Stimulated activated effector memory CD8-positive, alpha-beta T cell treated with anti-CD3 and anti-CD28 coated beads, Interleukin-12 subunit alpha, Interleukin-12 subunit beta, amount 100 ng/mL, for 72 hours (primary cell): Measurements from ENCODE around the gene TALDO1.

Experiments used
- ATAC-seq: fragments of 150-1000 bp; cut with Tn5 transposase; 2 replicates; pipeline ENCODE4 v1.10.0; 2021
- DNase-seq, 2 donors: peaks; one replicate each; pipeline ENCODE4 v3.0.0; 2021 to 2022; ENCODE audit warnings: low spot score in 2 of 2
- H3K27ac Mint-ChIP-seq: one replicate; pipeline ENCODE4 v1.8.0; 2022; ENCODE audit warnings: mild to moderate bottlenecking, mixed read lengths
- H3K36me3 Mint-ChIP-seq: one replicate; pipeline ENCODE4 v1.8.0; 2022; ENCODE audit warnings: mild to moderate bottlenecking, mixed read lengths
- H3K4me1 Mint-ChIP-seq: one replicate; pipeline ENCODE4 v1.8.0; 2022; ENCODE audit warnings: mixed read lengths
- H3K4me3 Mint-ChIP-seq: one replicate; pipeline ENCODE4 v1.8.0; 2022; ENCODE audit warnings: mild to moderate bottlenecking, mixed read lengths
- H3K9me3 Mint-ChIP-seq: one replicate; pipeline ENCODE4 v1.8.0; 2022; ENCODE audit warnings: mixed read lengths

The TALDO1 gene

DNA sequence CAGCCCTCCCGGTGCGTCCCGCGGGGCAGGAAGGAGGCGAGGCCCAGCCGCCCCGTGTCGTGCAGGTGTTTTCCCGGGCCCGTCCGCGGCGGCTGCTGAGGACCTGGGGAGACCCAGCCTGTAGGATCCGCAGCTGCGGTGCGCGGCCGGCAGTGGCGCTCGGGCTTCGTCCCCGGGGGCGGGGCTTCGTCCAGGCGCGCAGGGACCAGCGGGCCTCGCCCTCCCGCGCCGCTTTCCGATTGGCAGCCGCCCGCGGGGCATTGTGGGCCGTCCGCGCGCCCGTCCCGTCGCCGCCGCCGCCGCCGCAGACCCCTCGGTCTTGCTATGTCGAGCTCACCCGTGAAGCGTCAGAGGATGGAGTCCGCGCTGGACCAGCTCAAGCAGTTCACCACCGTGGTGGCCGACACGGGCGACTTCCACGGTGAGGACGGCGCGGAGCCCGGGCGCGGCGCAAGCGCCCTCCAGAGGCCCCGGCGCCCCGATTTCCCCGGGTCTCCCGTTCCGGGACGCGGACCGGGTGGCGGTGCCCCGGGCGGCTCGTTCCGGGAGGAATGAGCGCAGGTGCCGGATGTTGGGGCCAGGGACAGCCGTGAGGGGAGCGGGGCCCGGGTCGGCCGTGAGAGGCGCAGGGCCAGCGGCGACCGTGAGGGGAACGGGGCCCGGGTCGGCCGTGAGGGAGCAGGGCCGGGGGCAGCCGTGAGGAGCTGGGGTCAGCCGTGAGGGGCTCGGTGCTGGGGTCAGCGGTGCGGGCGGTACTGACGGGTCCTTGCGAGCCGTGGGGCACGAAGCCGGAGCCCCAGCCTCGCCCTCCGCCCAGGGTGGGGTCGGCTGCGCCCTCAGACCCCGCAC is at the start of gene TALDO1:
Gene TALDO1, plus strand, starts transcription at position 307 of the 849 bp plus-strand sequence. Its CDS starts 18 bp downstream, at position 325.
- Mint-ChIP-seq H3K4me3 (peak within 1 kb of the TSS; percentile 77), H3K27ac (peak within 1 kb of the TSS; percentile 80), H3K9me3 (no peaks in the 10 kb centered on the region), H3K36me3 (peaks cover 12% of the 10 kb centered on the region), H3K4me1 (peaks cover 17% of the 10 kb centered on the region)
- ATAC-seq, result peak; percentile 95
- peak; percentile 87 to 94 for DNase-seq

DNA sequence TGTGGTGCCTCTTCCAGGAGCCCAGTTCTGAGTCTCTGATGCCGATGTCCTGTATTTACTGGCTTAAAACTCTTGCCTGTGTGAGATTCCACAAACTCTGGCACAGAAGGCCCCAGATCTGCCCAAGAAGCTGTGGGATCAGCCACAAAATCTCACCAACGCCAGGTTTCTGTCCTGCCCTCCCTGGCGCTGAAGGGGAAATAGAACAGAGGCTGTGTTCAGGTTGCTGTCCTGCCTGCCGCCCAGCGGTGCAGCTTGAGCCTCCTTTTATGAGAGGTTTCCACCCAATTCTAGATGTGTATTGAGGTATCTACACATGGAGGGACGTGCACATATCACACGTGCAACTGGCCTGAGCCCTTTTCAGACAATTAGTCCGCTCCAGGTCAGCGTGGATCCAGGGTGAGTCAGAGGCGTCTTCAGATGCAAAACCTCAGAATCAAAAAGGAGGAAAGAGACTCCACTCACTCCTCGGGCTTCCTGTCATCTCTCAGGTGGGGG is 49.4 kb upstream of the TALDO1 start:
- H3K9me3 Mint-ChIP-seq, result no peaks in the 10 kb centered on the region
- peak overlapping the region; percentile 85 for H3K4me3 Mint-ChIP-seq
- no peak for DNase-seq
- peaks cover 29% of the 10 kb centered on the region for H3K36me3 Mint-ChIP-seq
- H3K4me1 Mint-ChIP-seq, result peaks cover 31% of the 10 kb centered on the region
- ATAC-seq, result no peak
- H3K27ac Mint-ChIP-seq, result peak overlapping the region; percentile 43

DNA sequence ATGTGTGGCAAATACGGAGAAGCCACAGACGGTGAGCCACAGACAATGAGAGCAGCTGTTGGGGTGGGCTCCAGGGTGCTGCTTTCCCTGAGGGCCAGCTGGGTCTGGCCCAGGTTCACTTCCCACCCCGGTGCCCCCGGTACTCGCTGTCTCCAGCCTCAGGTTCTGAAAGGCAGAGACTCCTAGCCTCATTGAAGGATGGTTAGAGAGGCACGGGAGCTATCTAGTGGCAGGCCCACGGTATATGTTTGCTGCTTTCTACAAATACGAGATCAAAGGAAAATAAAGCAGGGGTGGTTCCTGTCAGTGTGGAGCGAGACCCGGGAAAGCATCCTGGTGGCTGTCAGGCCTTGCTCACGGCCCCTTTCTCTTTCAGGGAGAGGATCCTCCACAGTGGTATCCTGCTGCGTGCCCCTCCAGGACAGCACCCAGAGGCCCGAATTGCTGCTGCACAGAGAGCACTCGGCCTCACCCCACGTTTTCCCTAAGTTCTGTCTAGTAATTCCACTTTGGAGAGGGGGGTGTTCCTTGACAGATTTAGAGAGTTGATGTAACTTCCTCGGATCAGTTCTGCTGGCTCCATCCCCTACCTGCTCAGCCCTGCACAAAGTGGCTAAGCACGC is 48.7 kb upstream of the TALDO1 start:
- H3K4me1 Mint-ChIP-seq, result peaks cover 23% of the 10 kb centered on the region
- DNase-seq (no peak), ATAC-seq (no peak)
- H3K36me3 Mint-ChIP-seq, result peaks cover 24% of the 10 kb centered on the region
- H3K9me3 Mint-ChIP-seq, result no peaks in the 10 kb centered on the region
- H3K4me3 Mint-ChIP-seq, result no peak overlapping the region
- peak overlapping the region; percentile 43 for H3K27ac Mint-ChIP-seq

DNA sequence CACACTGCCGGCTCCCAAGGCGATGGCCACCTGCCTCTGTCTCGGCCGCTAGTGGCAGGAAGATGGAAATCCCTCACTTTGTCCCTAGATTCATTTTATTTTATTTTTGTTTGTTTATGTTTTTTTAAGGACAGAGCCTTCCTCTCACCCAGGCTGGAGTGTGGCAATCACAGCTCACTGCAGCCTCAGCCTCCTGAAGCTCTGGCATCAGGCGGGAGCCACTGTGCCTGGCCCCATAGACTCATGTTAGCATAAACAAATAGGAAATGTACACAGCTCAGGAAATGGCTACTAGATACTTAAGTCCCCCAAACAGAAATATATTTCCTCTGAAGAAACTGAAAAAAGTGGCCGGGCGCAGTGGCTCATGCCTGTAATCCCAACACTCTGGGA is 48.2 kb upstream of the TALDO1 start:
- H3K4me3 Mint-ChIP-seq, result no peak overlapping the region
- peaks cover 19% of the 10 kb centered on the region for H3K36me3 Mint-ChIP-seq
- ATAC-seq (no peak), DNase-seq (no peak)
- no peak overlapping the region for H3K27ac Mint-ChIP-seq
- peaks cover 19% of the 10 kb centered on the region for H3K4me1 Mint-ChIP-seq
- H3K9me3 Mint-ChIP-seq, result no peaks in the 10 kb centered on the region

DNA sequence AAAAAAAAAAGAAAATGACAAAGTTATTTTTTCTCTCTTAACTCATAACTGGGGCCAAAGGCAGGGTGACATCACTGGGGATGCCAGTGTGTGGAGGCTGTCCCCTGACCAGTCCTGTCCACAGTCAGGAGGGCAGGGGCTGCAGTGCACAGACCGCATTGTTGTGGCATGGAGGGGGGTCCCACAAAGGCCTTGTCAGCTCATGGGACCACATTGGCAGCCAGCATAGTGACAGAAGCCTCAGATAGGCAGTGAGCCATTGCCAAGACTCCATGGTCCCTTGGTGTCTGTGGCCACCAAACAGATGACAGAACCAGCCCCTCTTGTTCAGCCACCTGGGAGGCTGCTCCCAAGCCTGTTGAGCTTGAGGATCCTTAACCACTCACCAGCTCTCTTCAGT is 47.5 kb upstream of the TALDO1 start:
- DNase-seq (no peak), ATAC-seq (no peak)
- Mint-ChIP-seq H3K36me3 (peaks cover 18% of the 10 kb centered on the region), H3K9me3 (no peaks in the 10 kb centered on the region), H3K4me1 (peaks cover 19% of the 10 kb centered on the region), H3K4me3 (no peak overlapping the region), H3K27ac (no peak overlapping the region)

DNA sequence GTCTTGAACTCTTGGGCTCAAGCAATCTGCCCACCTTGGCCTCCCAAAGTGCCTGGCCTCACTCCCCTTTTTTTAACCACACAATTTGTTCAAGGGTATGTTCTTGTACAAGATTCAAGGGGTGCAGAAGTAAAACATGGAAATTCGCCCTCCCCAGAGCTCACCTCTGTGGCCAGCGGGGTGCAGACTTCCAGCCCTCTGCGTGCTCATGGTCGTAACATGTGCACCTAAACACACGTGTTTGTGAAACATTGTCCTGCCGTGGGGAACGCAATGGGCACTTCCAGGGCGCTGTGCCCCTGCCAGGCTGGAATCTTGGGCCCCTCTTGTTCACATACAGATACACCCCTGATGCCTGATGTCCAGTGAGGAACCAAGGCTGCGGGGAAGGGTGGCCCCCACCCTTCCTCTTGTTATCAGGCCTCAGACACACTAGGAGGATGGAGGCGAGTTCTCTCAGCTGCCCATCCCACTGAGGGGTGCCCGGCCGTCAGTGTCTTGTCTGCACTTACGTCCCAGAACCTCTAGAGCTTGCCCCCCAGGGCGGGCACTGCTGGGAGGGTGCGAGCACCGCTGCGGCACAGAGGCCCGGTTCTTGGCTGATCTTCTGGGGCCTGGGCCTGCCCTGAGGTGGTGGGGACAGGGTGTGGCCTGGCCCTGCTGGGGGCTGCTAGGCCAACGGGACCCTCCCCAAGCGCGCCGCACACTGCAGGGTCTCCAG is 45.4 kb upstream of the TALDO1 start:
- H3K27ac Mint-ChIP-seq, result no peak overlapping the region
- no peak for ATAC-seq
- H3K36me3 Mint-ChIP-seq, result peaks cover 12% of the 10 kb centered on the region
- peaks cover 18% of the 10 kb centered on the region for H3K4me1 Mint-ChIP-seq
- DNase-seq, result no peak
- no peak overlapping the region for H3K4me3 Mint-ChIP-seq
- H3K9me3 Mint-ChIP-seq, result no peaks in the 10 kb centered on the region

DNA sequence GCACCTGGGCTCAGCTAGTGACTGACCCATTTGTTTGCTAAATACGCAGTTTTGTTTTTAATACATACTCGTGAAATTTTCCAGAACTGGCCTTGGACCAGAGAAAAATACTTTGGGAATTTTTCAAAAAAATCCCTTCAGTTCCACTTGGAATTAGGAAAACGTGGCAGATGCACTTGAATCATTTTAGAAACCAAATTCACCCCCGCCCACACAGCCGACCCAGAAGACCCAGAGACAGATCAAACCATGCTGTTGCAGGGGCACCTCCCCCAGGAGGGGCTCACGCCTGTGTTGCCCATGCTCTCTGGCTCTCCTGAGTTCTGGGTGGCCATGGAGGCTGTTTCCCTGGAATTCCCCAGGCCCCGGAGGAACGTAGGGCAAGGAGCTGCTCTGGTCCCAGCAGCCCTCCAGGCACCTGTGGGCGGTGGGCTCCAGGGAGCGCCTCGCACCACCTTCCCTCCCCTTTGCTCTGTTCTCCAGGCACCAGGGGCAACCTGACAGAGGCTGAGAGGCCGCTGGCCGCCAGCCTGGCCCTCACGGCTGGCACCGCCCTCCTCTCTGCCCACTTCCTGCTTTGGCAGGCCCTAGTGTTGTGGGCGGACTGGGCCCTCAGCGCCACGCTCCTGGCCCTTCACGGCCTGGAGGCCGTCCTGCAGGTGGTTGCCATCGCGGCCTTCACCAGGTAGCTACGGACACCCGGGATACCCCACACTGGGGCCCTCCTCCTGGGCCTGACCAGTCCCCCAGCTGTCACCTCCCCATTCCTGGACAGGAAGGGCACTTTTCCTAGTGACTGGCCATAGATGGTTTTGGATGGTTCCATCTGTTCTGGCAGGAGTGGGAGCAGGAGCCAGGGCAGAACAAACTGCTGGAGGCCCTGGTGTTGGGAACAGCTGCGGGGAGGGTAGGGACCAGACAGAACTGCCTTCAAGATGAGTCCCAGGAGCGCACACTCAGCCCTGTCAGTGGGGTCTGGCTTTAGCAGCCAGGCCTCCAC is 44.5 kb upstream of the TALDO1 start:
- Mint-ChIP-seq H3K4me1 (peaks cover 11% of the 10 kb centered on the region), H3K9me3 (no peaks in the 10 kb centered on the region), H3K36me3 (peaks cover 12% of the 10 kb centered on the region), H3K27ac (peak overlapping the region; percentile 58), H3K4me3 (no peak overlapping the region)
- peak; percentile 65 for ATAC-seq
- no peak for DNase-seq

DNA sequence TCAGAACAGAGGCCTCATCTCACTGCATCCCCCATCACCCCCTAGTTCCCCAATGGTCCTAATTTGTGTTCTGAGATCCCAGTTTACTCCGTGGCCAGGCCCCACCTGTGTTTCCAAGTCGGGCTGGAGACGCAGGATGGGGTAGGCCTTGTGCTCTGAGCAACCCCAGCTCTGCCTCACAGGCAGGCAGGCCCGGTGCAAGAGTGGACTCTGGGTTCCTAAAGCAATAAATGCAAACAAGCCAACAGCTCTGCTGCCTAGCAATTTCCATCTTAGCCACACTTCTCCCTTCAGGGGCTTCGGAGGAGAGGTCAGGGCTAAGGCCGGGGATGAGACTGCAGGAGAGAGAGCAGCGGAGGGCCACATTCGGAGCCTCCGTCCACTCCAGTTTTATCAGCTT is 43.8 kb upstream of the TALDO1 start:
- DNase-seq, result no peak
- peaks cover 12% of the 10 kb centered on the region for H3K36me3 Mint-ChIP-seq
- H3K4me1 Mint-ChIP-seq, result peaks cover 5% of the 10 kb centered on the region
- H3K9me3 Mint-ChIP-seq, result no peaks in the 10 kb centered on the region
- H3K27ac Mint-ChIP-seq, result no peak overlapping the region
- no peak overlapping the region for H3K4me3 Mint-ChIP-seq
- ATAC-seq, result no peak

DNA sequence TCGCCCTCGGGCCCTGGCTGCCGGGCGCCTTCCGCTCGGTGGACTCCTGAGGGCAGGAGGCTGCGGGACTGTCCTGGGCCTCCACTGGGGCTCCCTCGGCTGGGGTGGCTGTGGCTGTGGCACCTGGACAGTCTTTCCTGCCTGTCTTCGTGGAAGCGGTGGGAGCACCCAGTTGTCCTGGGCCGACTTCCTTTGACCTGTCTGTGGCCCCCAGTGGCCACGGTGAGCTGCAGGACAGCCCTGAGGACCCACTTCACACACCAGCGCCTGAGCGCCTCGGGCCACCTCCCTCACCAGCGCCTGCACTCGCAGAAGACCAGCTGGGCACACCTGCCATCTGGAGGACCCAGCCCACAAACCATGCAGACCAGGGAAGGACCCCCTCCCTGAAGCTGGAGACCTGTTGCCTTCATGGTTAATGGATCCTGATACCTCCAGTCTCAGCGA is 43.0 kb upstream of the TALDO1 start:
- H3K27ac Mint-ChIP-seq, result no peak overlapping the region
- DNase-seq, result no peak
- H3K9me3 Mint-ChIP-seq, result no peaks in the 10 kb centered on the region
- peaks cover 5% of the 10 kb centered on the region for H3K4me1 Mint-ChIP-seq
- ATAC-seq, result no peak
- no peak overlapping the region for H3K4me3 Mint-ChIP-seq
- H3K36me3 Mint-ChIP-seq, result peaks cover 12% of the 10 kb centered on the region

DNA sequence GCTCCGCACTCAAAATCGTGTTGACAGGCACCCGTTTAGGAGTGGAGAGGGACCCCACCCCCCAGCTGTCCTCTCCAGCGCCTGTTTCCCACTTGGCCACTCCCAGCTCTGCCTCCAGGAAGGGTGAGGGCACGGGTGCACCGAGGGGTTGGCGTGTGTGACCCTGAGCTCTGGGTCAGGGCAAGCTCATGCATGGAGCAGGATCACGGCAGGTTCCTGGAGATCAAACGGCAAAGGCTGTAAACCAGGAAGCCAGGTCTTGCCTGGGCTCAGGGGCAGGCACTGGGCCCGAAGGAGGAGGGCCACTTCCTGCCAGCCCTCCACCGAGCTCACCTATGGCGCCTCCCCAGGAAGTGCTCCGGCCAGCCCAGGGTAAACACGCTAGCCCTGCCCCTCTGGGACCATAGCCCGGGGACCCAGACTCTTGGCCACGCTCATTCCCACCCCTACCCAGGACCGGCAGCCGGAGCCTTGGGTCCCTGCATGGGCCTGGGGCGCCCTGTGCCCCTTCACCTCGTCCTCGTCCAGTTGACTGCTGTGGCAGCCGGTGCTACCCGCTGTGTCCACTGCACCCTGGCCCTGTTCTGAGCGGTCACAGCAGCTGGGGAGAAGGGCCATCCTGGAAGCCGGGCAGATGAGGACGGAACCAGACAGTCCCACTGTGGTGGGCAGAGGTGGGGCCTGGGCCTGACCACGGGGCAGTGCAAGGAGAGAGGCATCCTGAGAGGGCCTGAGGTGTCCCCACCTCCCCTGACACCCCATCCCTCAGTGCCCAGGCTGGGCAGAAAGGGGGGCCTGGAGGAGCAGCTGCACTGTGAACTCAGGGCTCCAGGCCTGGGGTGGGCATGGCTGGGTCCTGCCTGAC is 42.3 kb upstream of the TALDO1 start:
- peaks cover 5% of the 10 kb centered on the region for H3K4me1 Mint-ChIP-seq
- DNase-seq, result no peak
- H3K27ac Mint-ChIP-seq, result no peak overlapping the region
- ATAC-seq, result no peak
- H3K36me3 Mint-ChIP-seq, result peaks cover 12% of the 10 kb centered on the region
- no peaks in the 10 kb centered on the region for H3K9me3 Mint-ChIP-seq
- H3K4me3 Mint-ChIP-seq, result peak overlapping the region; percentile 41

DNA sequence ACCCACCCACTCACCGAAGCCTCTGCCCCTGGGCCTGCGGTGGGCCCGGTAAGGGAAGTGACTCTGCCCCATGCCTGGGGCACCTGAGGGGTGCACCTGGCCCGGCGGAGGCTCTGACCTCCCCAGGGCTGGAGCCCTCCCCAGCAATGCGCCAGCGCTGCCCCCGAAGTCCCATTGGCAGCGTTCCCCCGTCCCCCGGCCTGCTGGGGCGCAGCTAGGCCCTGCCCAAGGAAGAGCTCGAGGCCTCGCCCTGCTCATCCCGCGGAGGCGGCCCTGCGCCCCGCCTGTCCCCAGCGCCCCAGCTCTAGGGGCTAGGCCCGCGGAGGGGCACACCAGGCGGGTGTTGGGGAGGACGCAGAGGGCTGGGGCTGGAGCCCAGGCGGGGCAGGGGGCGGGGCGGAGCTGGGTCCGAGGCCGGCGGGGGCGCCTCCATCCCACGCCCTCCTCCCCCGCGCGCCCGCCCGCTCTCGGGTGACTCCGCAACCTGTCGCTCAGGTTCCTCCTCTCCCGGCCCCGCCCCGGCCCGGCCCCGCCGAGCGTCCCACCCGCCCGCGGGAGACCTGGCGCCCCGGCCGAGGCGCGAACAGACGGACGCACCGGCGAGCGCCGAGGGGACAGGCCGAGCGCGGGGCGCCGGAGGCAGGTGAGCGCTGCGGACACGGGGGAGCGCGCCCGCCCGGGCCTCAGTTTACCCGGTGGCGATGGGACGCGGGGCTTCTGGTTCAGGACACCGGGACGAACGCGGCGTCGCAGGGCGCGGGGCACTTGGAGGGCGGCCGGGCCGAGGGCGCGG is 41.4 kb upstream of the TALDO1 start, which contains the start of gene EPS8L2:
Gene EPS8L2, plus strand, starts transcription at position 586 of the 793 bp plus-strand sequence. CDS start 3,177 bp downstream, outside the sequence.
- peak; percentile 9 for ATAC-seq
- peaks cover 12% of the 10 kb centered on the region for H3K4me1 Mint-ChIP-seq
- no peaks in the 10 kb centered on the region for H3K9me3 Mint-ChIP-seq
- peaks cover 9% of the 10 kb centered on the region for H3K36me3 Mint-ChIP-seq
- H3K4me3 Mint-ChIP-seq, result peak within 1 kb of the TSS; percentile 41
- no peak within 1 kb of the TSS for H3K27ac Mint-ChIP-seq
- no peak for DNase-seq

DNA sequence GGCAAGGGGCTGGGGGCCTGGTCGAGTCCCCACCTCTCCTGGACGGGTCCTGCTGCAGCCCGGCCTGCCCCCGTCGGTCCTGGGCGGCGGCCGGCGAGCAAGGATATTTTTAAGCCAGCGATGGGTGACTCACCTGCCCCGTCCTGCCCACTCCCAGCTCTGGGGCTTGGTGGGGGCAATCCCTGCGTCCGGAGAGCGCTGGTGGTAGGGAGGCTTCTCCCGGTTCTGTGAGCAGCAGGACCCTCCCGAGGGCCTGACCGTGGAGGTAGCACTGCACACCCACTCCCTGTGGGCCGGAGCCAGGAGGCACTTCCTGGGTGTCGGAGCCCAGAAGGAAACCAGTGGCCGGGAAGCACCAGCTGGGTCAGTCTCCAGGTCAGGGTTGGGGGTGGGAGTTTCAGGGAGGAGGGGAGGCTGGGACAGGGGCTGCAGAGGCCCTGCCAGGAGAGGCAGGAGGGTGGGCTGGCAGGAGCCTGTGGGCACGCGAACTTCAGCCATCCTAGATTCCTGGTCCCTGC is 40.8 kb upstream of the TALDO1 start:
- Mint-ChIP-seq H3K9me3 (no peaks in the 10 kb centered on the region), H3K27ac (no peak overlapping the region), H3K36me3 (peaks cover 2% of the 10 kb centered on the region), H3K4me3 (no peak overlapping the region), H3K4me1 (peaks cover 18% of the 10 kb centered on the region)
- ATAC-seq (peak; percentile 19), DNase-seq (no peak)
